Fibroblast of upper back skin (primary cell): ENCODE data around the gene SLC4A11.
"Not testable (repeated sequence)": the region's sequence is repeated elsewhere in the genome, so short reads cannot be mapped to it uniquely, and the experiment has no call there.

ENCODE experiments used
- DNase-seq: peaks from one replicate; pipeline ENCODE4 v3.0.0-alpha.2; 2013

The SLC4A11 gene

GRCh38 chr20:3227506-3227905, 11.5 kb downstream of the SLC4A11 start:
- DNase-seq, result no peak

DNA sequence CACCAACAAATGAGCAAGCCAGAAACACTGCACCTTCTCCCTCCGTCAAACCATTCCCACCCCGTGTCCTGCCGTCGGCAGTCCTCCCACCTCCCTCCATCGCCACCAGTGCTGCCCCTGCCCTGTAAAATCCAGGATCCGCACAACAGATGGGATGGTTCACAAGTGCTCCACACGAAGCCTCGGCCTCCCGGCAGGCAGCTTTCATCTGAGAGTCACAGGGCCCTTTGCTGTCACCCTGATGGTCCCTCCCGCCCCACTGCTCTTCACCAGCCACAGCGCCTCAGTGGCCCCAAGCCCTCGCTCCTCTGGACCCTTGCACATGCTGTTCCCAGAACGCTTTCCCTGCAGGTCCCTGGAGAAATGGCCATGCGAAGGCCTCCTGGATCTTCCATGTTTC, 12.1 kb downstream of the SLC4A11 start:
- no peak for DNase-seq

- DNase-seq, result no peak
These were observed 12.9 kb downstream of the SLC4A11 start for GRCh38 chr20:3226093-3226492.

- no peak for DNase-seq
These were observed 14.1 kb downstream of the SLC4A11 start for GRCh38 chr20:3224681-3225421.

GRCh38 chr20:3223994-3224680, 14.9 kb downstream of the SLC4A11 start:
- DNase-seq, result no peak

DNA sequence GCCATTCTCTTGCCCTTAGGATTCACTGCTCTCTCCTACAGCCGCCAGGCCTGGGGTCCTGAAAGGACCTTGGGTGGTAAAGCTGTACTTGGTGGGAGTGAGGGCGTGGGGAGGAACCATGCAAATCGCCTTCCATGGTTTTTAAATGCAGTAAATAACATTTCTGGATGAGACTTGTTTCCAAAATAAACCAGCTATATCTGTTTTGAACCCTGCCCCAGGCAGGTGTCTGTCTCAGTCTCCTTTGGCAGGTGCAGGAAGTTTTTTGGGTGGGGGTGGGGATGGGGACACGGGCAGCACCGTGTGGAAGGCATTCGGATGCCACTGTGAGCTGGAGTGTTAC, 15.4 kb downstream of the SLC4A11 start:
- no peak for DNase-seq

GRCh38 chr20:3222635-3223600, 16.1 kb downstream of the SLC4A11 start:
- DNase-seq, result no peak

GRCh38 chr20:3221398-3222226, 17.4 kb downstream of the SLC4A11 start:
- DNase-seq, result no peak

- DNase-seq, result peak; percentile 31
These were observed 20.5 kb downstream of the SLC4A11 start for GRCh38 chr20:3218307-3218988.

DNA sequence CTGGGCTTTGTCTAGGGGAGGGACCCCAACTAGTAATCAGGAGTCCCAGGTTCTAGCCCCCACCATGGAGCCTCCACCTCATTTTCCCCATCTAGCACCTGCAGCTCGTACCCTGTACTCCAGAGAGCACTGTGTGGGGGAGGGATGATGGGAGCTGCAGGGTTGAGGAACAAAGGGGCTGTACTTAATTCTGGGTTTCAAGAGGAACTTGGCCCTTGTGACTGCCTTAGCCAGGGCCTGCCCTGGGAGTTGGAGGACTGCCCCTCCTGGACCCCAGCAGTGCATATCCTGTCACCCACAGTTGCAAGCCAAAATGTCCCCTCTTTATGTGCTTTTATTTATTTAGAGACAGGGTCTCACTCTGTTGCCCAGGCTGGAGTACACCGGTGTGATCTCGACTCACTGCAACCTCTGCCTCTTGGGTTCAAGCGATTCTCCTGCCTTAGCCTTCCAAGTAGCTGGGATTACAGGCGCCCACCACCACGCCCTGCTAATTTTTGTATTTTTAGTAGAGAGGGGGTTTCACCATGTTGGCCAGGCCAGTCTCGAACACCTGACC, 23.6 kb downstream of the SLC4A11 start:
- DNase-seq, result not testable (repeated sequence)

DNA sequence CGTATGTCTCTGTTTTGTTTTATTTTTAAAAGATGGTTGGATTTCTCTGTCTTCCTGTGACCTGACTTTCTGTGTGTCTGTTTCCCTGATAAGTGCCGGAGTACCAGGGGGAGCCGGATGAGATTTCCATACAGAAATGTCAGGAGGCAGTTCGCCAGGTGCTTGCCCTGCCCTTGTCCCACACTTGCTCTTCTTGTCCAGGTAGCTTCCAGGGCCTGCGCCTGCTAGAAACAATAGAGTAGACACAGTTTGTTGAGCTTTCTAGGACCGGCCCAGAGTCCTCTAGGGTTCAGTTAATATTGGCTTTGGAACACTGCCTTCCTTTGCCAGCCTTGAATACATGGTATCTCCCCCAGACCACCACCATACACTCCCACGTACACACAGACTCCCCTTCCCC, 25.8 kb downstream of the SLC4A11 start:
- no peak for DNase-seq

DNA sequence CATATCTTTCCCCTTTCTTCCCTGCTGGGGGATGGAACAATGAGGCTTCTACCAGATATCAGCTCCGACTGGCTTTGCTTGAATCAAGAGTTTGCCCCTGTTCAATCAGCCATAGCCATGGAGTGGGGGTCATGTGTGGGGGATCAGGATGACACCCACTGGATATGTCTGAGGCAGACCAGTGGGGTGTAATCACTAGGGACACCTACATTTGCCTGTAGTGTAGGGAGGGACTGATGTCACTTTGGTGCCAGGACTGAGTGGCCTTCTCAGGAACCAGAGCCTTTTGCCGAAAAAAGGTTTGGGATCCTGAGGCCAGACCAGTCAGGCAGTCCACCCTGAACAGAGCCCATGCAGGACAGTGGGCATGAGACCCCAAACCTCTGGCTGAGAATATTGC, 28.6 kb downstream of the SLC4A11 start:
- no peak for DNase-seq

DNA sequence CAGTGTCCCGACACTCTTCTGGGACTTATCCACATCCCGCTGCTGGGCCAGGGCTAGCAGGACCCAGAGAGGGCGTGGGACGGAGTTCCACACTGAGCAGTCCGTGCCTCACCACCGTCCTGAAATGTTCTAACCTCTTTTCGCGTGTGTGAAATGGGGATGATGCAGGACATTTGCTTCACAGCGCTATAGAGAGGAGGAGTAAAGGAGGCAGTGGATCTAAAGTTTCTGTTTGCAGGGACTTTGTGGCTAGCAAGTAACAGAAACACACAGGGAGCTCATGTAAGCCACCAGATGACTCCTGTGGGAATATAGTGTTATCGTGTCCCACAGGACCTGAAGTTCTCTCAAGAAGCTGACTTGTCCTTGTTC, 29.1 kb downstream of the SLC4A11 start:
- DNase-seq, result no peak

DNA sequence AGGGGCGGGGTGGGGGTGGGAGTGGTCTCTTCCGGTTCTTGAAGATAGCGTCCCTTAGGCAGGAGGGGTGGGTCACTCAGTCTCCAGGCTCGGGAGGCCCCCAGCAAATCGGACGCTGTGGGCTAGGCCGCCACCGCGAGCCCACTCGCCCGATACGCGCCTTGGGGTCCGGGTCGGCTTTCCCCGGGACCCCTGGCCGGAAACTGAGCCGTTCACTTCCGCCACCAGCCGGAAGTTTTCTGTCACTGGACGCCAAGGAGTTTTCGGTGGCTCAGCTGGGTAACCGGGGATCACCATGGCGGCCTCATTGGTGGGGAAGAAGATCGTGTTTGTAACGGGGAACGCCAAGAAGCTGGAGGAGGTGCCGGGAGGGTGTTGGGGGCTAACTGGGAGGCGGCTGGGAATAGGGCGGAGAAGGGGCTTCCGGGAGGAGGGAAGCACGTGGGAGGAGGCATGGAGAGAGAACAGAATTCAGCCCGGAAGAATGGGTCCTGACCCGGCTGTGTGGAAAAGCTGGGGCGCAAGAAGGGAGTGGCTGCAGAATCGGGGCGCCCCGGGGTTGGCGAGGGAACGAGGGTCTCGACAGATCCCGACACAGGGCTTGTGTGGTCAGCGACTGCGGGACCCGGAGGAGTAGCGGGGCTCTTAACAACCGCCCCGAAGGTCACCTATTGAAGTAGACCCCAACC, 29.6 kb downstream of the SLC4A11 start, which contains the start of gene ITPA:
Gene ITPA, plus strand, starts transcription at position 242 of the 689 bp plus-strand sequence. Its CDS starts 54 bp downstream, at position 296.
- peak; percentile 32 for DNase-seq

DNA sequence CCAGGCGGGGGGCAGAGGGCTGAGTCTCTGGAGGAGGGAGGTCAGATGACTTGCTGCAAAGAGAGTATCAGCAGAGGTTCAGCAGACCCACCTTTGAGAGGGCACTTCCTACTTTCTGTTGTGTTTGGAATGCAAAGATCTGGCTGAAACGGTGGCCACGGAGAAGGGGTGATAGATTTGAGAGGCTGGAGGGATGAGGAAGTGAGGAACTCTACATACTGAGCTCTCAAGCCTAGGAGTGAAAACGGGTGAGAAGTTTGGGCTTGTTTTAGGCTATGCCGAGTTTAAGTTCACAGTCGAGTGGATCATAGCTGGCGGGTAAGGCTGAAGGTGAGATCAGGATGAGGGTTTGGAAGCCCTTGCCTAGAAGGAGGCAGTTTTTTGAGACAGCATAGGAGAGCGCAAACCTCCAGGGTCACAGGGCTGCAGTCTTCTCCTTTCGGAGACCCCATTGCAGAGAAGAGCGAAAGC, 30.2 kb downstream of the SLC4A11 start:
- no peak for DNase-seq

- peak; percentile 77 for DNase-seq
These were observed 34.7 kb downstream of the SLC4A11 start, which contains the start of gene DDRGK1 for GRCh38 chr20:3204124-3204794. Gene DDRGK1 (minus strand): TSS chr20:3204682. CDS start chr20:3204627, 55 bp downstream.

GRCh38 chr20:3203315-3204123, 35.5 kb downstream of the SLC4A11 start:
- no peak for DNase-seq

- DNase-seq, result no peak
These were observed 36.0 kb downstream of the SLC4A11 start for GRCh38 chr20:3202965-3203314.
